ENCODE results near the gene BMP5. TPM values are rescaled to one million over a fixed set of nuclear protein-coding genes. Genes with fewer than 3 reads are reported as not detected.
A peak's percentile ranks its signal among the peaks of the same experiment; 100 is the strongest.

Gene BMP5
- total RNA-seq, 1 donor from 2014 or later: 12.4 TPM

GRCh38 chr6:55886185-55886836, 10.9 kb upstream of the BMP5 start:
- peaks cover 3% of the 10 kb centered on the region for H3K36me3 Mint-ChIP-seq
- no peaks in the 10 kb centered on the region for H3K27me3 Mint-ChIP-seq
- peak; percentile 78 for TF ChIP-seq CTCF (conservative IDR thresholded peaks at IDR 0.05)
- no peak overlapping the region for H3K4me3 Mint-ChIP-seq
- DNase-seq (ENCODE audit: extremely low spot score, unreplicated experiment): no peak
- H3K9me3 Mint-ChIP-seq: no peaks in the 10 kb centered on the region
- peaks cover 15% of the 10 kb centered on the region for H3K4me1 Mint-ChIP-seq (ENCODE audit: unreplicated experiment)
- H3K27ac Mint-ChIP-seq: no peak overlapping the region

- no peak for DNase-seq (ENCODE audit: extremely low spot score, unreplicated experiment)
- no peak for TF ChIP-seq CTCF (conservative IDR thresholded peaks at IDR 0.05)
- peaks cover 3% of the 10 kb centered on the region for H3K36me3 Mint-ChIP-seq
- H3K9me3 Mint-ChIP-seq: no peaks in the 10 kb centered on the region
- no peaks in the 10 kb centered on the region for H3K27me3 Mint-ChIP-seq
- no peak overlapping the region for H3K4me3 Mint-ChIP-seq
- peaks cover 15% of the 10 kb centered on the region for H3K4me1 Mint-ChIP-seq (ENCODE audit: unreplicated experiment)
- no peak overlapping the region for H3K27ac Mint-ChIP-seq
Measured at GRCh38 chr6:55882718-55883569, 7.6 kb upstream of the BMP5 start.

- H3K4me1 Mint-ChIP-seq (ENCODE audit: unreplicated experiment): peaks cover 18% of the 10 kb centered on the region
- no peaks in the 10 kb centered on the region for H3K9me3 Mint-ChIP-seq
- no peaks in the 10 kb centered on the region for H3K27me3 Mint-ChIP-seq
- H3K4me3 Mint-ChIP-seq: no peak overlapping the region
- no peak overlapping the region for H3K27ac Mint-ChIP-seq
- no peak for DNase-seq (ENCODE audit: extremely low spot score, unreplicated experiment)
- H3K36me3 Mint-ChIP-seq: no peaks in the 10 kb centered on the region
- no peak for TF ChIP-seq CTCF (conservative IDR thresholded peaks at IDR 0.05)
Measured at GRCh38 chr6:55877283-55877682, 1.9 kb upstream of the BMP5 start.

- TF ChIP-seq CTCF (conservative IDR thresholded peaks at IDR 0.05): no peak
- H3K4me3 Mint-ChIP-seq: peak overlapping the region; percentile 91
- H3K4me1 Mint-ChIP-seq (ENCODE audit: unreplicated experiment): peaks cover 27% of the 10 kb centered on the region
- H3K27me3 Mint-ChIP-seq: no peaks in the 10 kb centered on the region
- H3K9me3 Mint-ChIP-seq: no peaks in the 10 kb centered on the region
- peak overlapping the region; percentile 42 for H3K27ac Mint-ChIP-seq
- H3K36me3 Mint-ChIP-seq: no peaks in the 10 kb centered on the region
- DNase-seq (ENCODE audit: extremely low spot score, unreplicated experiment): no peak
Measured at GRCh38 chr6:55874316-55874715, 1.1 kb downstream of the BMP5 start.

GRCh38 chr6:55872866-55873265, 2.5 kb downstream of the BMP5 start:
- peak overlapping the region; percentile 91 for H3K4me3 Mint-ChIP-seq
- DNase-seq (ENCODE audit: extremely low spot score, unreplicated experiment): no peak
- peaks cover 31% of the 10 kb centered on the region for H3K4me1 Mint-ChIP-seq (ENCODE audit: unreplicated experiment)
- H3K27ac Mint-ChIP-seq: no peak overlapping the region
- no peak for TF ChIP-seq CTCF (conservative IDR thresholded peaks at IDR 0.05)
- no peaks in the 10 kb centered on the region for H3K36me3 Mint-ChIP-seq
- no peaks in the 10 kb centered on the region for H3K9me3 Mint-ChIP-seq
- no peaks in the 10 kb centered on the region for H3K27me3 Mint-ChIP-seq

All from type B pancreatic cell (in vitro differentiated cells).